HepG2 (cell line): ENCODE results near the gene TBC1D24. TPM values are rescaled to one million over a fixed set of nuclear protein-coding genes. Genes with fewer than 3 reads are reported as not detected.

ENCODE experiments used
- ARNT ChIP-seq: fragments of 450-650 bp; IDR thresholded peaks from 2 replicates; pipeline ENCODE4 v1.6.1; 2017
- FOXP4 ChIP-seq: sonication (generic); formaldehyde crosslinking; IDR thresholded peaks from 2 replicates; pipeline ENCODE4 v1.4.0; 2020; ENCODE audit warnings: missing genetic modification reagents
- MIER2 ChIP-seq: IDR thresholded peaks from 2 replicates; pipeline ENCODE4 v1.6.1; 2016; ENCODE audit warnings: missing biosample characterization, missing genetic modification reagents
- POLR2AphosphoS2 ChIP-seq: IDR thresholded peaks from 2 replicates; pipeline ENCODE4 v1.6.1; 2011; ENCODE audit warnings: low read depth, low read length, improper control_type of control experiment
- TCF7L2 ChIP-seq: IDR thresholded peaks from 2 replicates; pipeline ENCODE4 v1.6.1; 2011; ENCODE audit warnings: mild to moderate bottlenecking, low read depth, low read length, moderate library complexity
- ZNF484 ChIP-seq: sonication (generic); formaldehyde crosslinking; IDR thresholded peaks from 2 replicates; pipeline ENCODE4 v1.5.1; 2020; ENCODE audit warnings: mild to moderate bottlenecking, low read depth, missing genetic modification reagents, borderline replicate concordance
- ZNF546 ChIP-seq: sonication (generic); formaldehyde crosslinking; conservative IDR thresholded peaks from 2 replicates; pipeline ENCODE4 v1.8.1; 2023; ENCODE audit warnings: mild to moderate bottlenecking, missing genetic modification reagents
- ZNF577 ChIP-seq: sonication (generic); formaldehyde crosslinking; IDR thresholded peaks from 2 replicates; pipeline ENCODE4 v1.4.0; 2020; ENCODE audit warnings: mild to moderate bottlenecking, low read depth, missing genetic modification reagents, borderline replicate concordance
- ZNF776 ChIP-seq: sonication (generic); formaldehyde crosslinking; IDR thresholded peaks from 2 replicates; pipeline ENCODE4 v1.4.0; 2020; ENCODE audit warnings: mild to moderate bottlenecking, missing genetic modification reagents
- ZZZ3 ChIP-seq: sonication (generic); formaldehyde crosslinking; IDR thresholded peaks from 2 replicates; pipeline ENCODE4 v1.4.0; 2020; ENCODE audit warnings: missing genetic modification reagents, mild to moderate bottlenecking, borderline replicate concordance
- polyA plus RNA-seq, 8 experiments: library from polyadenylated mRNA; depleted of rRNA in 3 of 8; stranded (reverse) in 7 of 8; unstranded in 1 of 8; fragments of >200 nt; fragmentation: Illumina TruSeq in 4 of 8; extraction: Trizol in 4 of 8; gene quantifications; 2 replicates each; pipeline versions ENCODE4 v1.2.1 to v1.2.3, GENCODE V29; 2011 to 2016; ENCODE audit warnings: low read depth in 4 of 8, missing spikeins in 1 of 8, mixed read lengths in 1 of 8; ENCODE audit not compliant: insufficient read depth in 1 of 8
- total RNA-seq, 5 experiments: library from RNA; depleted of rRNA; stranded (reverse); fragments of >200 nt; fragmentation: Illumina TruSeq; extraction: Trizol; gene quantifications; 2 replicates each; pipeline ENCODE4 v1.2.3, GENCODE V29; 2016; ENCODE audit warnings: low read depth in 1 of 5
- TF ChIP-seq, protein P1 (sequence below): sonication (generic); formaldehyde crosslinking; IDR thresholded peaks from 2 replicates; pipeline ENCODE4 v1.4.0; 2020; ENCODE audit warnings: low read depth, mild to moderate bottlenecking, missing genetic modification reagents
- TF ChIP-seq, protein P2 (sequence below): sonication (generic); formaldehyde crosslinking; IDR thresholded peaks from 2 replicates; pipeline ENCODE4 v1.8.1; 2023; ENCODE audit warnings: mild to moderate bottlenecking, inconsistent platforms, moderate library complexity, missing genetic modification reagents, borderline replicate concordance
- TF ChIP-seq, protein P3 (sequence below): sonication (generic); formaldehyde crosslinking; IDR thresholded peaks from 2 replicates; pipeline ENCODE4 v1.5.0; 2020; ENCODE audit warnings: missing genetic modification reagents
- TF ChIP-seq, protein P4 (sequence below): sonication (generic); formaldehyde crosslinking; IDR thresholded peaks from 2 replicates; pipeline ENCODE4 v1.5.1; 2020; ENCODE audit warnings: missing genetic modification reagents, mild to moderate bottlenecking, borderline replicate concordance
- TF ChIP-seq, protein P5 (sequence below): sonication (generic); formaldehyde crosslinking; IDR thresholded peaks from 2 replicates; pipeline ENCODE4 v1.5.1; 2020; ENCODE audit warnings: missing genetic modification reagents, mild to moderate bottlenecking, borderline replicate concordance
- TF ChIP-seq, protein P6 (sequence below): fragments of 450-650 bp; IDR thresholded peaks from 2 replicates; pipeline ENCODE4 v1.6.1; 2017

The TBC1D24 gene
- total and polyA plus RNA-seq, 2 of the 13 experiments (the other 11 are each of a cell fraction or from before 2014, with no cell fraction given): 7.7 to 13.7 TPM

- TF ChIP-seq, protein P1, sequence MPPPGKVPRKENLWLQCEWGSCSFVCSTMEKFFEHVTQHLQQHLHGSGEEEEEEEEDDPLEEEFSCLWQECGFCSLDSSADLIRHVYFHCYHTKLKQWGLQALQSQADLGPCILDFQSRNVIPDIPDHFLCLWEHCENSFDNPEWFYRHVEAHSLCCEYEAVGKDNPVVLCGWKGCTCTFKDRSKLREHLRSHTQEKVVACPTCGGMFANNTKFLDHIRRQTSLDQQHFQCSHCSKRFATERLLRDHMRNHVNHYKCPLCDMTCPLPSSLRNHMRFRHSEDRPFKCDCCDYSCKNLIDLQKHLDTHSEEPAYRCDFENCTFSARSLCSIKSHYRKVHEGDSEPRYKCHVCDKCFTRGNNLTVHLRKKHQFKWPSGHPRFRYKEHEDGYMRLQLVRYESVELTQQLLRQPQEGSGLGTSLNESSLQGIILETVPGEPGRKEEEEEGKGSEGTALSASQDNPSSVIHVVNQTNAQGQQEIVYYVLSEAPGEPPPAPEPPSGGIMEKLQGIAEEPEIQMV (CRISPR knock-in tag): peak; percentile 21; the same call in 1 of the 2 replicates
- TF ChIP-seq POLR2AphosphoS2 (peak; percentile 29; the same call in 1 of the 2 replicates), ZNF546 (CRISPR knock-in tag) (peak; percentile 73; the same call in 1 of the 2 replicates), ARNT (no peak), MIER2 (CRISPR knock-in tag) (no peak), ZNF776 (CRISPR knock-in tag) (peak; percentile 75), ZNF484 (CRISPR knock-in tag) (no peak), TCF7L2 (no peak), FOXP4 (CRISPR knock-in tag) (no peak; the same call in 1 of the 2 replicates), ZNF577 (no peak), ZZZ3 (no peak)
- TF ChIP-seq, protein P2, sequence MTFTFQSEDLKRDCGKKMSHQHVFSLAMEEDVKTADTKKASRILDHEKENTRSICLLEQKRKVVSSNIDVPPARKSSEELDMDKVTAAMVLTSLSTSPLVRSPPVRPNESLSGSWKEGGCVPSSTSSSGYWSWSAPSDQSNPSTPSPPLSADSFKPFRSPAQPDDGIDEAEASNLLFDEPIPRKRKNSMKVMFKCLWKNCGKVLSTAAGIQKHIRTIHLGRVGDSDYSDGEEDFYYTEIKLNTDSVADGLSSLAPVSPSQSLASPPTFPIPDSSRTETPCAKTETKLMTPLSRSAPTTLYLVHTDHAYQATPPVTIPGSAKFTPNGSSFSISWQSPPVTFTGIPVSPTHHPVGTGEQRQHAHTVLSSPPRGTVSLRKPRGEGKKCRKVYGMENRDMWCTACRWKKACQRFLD (CRISPR knock-in tag): 0 out of 2 replicates have a peak, but pooled peaks have one; percentile 28
- TF ChIP-seq, protein P3, sequence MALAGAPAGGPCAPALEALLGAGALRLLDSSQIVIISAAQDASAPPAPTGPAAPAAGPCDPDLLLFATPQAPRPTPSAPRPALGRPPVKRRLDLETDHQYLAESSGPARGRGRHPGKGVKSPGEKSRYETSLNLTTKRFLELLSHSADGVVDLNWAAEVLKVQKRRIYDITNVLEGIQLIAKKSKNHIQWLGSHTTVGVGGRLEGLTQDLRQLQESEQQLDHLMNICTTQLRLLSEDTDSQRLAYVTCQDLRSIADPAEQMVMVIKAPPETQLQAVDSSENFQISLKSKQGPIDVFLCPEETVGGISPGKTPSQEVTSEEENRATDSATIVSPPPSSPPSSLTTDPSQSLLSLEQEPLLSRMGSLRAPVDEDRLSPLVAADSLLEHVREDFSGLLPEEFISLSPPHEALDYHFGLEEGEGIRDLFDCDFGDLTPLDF (CRISPR knock-in tag): peak; percentile 84
- TF ChIP-seq, protein P4, sequence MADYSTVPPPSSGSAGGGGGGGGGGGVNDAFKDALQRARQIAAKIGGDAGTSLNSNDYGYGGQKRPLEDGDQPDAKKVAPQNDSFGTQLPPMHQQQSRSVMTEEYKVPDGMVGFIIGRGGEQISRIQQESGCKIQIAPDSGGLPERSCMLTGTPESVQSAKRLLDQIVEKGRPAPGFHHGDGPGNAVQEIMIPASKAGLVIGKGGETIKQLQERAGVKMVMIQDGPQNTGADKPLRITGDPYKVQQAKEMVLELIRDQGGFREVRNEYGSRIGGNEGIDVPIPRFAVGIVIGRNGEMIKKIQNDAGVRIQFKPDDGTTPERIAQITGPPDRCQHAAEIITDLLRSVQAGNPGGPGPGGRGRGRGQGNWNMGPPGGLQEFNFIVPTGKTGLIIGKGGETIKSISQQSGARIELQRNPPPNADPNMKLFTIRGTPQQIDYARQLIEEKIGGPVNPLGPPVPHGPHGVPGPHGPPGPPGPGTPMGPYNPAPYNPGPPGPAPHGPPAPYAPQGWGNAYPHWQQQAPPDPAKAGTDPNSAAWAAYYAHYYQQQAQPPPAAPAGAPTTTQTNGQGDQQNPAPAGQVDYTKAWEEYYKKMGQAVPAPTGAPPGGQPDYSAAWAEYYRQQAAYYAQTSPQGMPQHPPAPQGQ: no peak; the same call in 1 of the 2 replicates
- TF ChIP-seq, protein P5, sequence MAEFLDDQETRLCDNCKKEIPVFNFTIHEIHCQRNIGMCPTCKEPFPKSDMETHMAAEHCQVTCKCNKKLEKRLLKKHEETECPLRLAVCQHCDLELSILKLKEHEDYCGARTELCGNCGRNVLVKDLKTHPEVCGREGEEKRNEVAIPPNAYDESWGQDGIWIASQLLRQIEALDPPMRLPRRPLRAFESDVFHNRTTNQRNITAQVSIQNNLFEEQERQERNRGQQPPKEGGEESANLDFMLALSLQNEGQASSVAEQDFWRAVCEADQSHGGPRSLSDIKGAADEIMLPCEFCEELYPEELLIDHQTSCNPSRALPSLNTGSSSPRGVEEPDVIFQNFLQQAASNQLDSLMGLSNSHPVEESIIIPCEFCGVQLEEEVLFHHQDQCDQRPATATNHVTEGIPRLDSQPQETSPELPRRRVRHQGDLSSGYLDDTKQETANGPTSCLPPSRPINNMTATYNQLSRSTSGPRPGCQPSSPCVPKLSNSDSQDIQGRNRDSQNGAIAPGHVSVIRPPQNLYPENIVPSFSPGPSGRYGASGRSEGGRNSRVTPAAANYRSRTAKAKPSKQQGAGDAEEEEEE (CRISPR knock-in tag): no peak; the same call in 1 of the 2 replicates
- TF ChIP-seq, protein P6, sequence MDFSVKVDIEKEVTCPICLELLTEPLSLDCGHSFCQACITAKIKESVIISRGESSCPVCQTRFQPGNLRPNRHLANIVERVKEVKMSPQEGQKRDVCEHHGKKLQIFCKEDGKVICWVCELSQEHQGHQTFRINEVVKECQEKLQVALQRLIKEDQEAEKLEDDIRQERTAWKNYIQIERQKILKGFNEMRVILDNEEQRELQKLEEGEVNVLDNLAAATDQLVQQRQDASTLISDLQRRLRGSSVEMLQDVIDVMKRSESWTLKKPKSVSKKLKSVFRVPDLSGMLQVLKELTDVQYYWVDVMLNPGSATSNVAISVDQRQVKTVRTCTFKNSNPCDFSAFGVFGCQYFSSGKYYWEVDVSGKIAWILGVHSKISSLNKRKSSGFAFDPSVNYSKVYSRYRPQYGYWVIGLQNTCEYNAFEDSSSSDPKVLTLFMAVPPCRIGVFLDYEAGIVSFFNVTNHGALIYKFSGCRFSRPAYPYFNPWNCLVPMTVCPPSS: no peak
These were observed 57.0 kb downstream of the TBC1D24 start (continued) for GRCh38 chr16:2531696-2532493.
